ENCODE results near the gene CALCOCO1. TPM values are rescaled to one million over a fixed set of nuclear protein-coding genes. Genes with fewer than 3 reads are reported as not detected.

The CALCOCO1 gene
- total RNA-seq, 1 experiment from 2014 or later: 48.0 TPM

GRCh38 chr12:53726946-53727309 lies 324 bp downstream of the CALCOCO1 start:
- peak; percentile 16; the same call in 1 of the 2 replicates for ATAC-seq
- BruUV-seq (replicated peaks): TSS peak; percentile 52
- Histone ChIP-seq H3K27me3 (ENCODE audit: control insufficient read depth, insufficient read depth, low read length) (no peaks in the 10 kb centered on the region), H3K27ac (ENCODE audit: low read length) (peak overlapping the region; percentile 81), H3K36me3 (ENCODE audit: control insufficient read depth, insufficient read depth, low read length) (no peaks in the 10 kb centered on the region; the same call in 1 of the 2 replicates), H3K9me3 (ENCODE audit: control insufficient read depth, insufficient read depth, low read depth, low read length) (no peaks in the 10 kb centered on the region), H3K4me1 (ENCODE audit: control insufficient read depth, insufficient read depth, low read length) (peaks cover 12% of the 10 kb centered on the region), H3K4me3 (ENCODE audit: low read depth in 2 of 2, low read length in 2 of 2) (peak overlapping the region; percentile 89)
- DNase-seq (ENCODE audit: low read depth, low spot score): no peak
- in situ Hi-C loops (cut with HindIII; ENCODE audit: low pct_unique_long_range_greater_than_20kb, low sequenced_read_pairs): no loop called here
- intact Hi-C loops (cut with micrococcal nuclease; ENCODE audit: unreplicated experiment): no loop called here
- ChIA-PET POLR2A (interaction anchor here (0.6 kb wide), 1 partner anchor 166 kb away, joined by 7 read pairs; no protein-coding TSS in a partner anchor), CTCF (no interaction called here)
- TF ChIP-seq SIN3A (IDR thresholded peaks at IDR 0.05; ENCODE audit: borderline replicate concordance, insufficient read depth, low read depth, low read length) (no peak), POLR2AphosphoS5 (IDR thresholded peaks at IDR 0.05; ENCODE audit: low read depth, low read length) (no peak), CTCF (IDR thresholded peaks at IDR 0.05) (no peak), TCF7L2 (IDR thresholded peaks at IDR 0.05; ENCODE audit: low read depth, low read length) (no peak)
- TF ChIP-seq, protein P1, sequence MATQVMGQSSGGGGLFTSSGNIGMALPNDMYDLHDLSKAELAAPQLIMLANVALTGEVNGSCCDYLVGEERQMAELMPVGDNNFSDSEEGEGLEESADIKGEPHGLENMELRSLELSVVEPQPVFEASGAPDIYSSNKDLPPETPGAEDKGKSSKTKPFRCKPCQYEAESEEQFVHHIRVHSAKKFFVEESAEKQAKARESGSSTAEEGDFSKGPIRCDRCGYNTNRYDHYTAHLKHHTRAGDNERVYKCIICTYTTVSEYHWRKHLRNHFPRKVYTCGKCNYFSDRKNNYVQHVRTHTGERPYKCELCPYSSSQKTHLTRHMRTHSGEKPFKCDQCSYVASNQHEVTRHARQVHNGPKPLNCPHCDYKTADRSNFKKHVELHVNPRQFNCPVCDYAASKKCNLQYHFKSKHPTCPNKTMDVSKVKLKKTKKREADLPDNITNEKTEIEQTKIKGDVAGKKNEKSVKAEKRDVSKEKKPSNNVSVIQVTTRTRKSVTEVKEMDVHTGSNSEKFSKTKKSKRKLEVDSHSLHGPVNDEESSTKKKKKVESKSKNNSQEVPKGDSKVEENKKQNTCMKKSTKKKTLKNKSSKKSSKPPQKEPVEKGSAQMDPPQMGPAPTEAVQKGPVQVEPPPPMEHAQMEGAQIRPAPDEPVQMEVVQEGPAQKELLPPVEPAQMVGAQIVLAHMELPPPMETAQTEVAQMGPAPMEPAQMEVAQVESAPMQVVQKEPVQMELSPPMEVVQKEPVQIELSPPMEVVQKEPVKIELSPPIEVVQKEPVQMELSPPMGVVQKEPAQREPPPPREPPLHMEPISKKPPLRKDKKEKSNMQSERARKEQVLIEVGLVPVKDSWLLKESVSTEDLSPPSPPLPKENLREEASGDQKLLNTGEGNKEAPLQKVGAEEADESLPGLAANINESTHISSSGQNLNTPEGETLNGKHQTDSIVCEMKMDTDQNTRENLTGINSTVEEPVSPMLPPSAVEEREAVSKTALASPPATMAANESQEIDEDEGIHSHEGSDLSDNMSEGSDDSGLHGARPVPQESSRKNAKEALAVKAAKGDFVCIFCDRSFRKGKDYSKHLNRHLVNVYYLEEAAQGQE (IDR thresholded peaks at IDR 0.05; ENCODE audit: insufficient read depth in 1 of 2, low read depth in 2 of 2, low read length in 1 of 2): no peak

- intact Hi-C loops (cut with micrococcal nuclease; ENCODE audit: unreplicated experiment): no loop called here
- CTCF ChIA-PET: no interaction called here
- ATAC-seq: no peak
These were observed 911 bp downstream of the CALCOCO1 start for GRCh38 chr12:53726341-53726740.

More at GRCh38 chr12:53726341-53726740, 911 bp downstream of the CALCOCO1 start:
- POLR2A ChIA-PET: interaction anchor here (0.6 kb wide), 1 partner anchor 166 kb away, joined by 7 read pairs; no protein-coding TSS in a partner anchor
- H3K4me1 ChIP-seq (ENCODE audit: control insufficient read depth, insufficient read depth, low read length): peaks cover 12% of the 10 kb centered on the region
- no peak overlapping the region for H3K27ac ChIP-seq (ENCODE audit: low read length)
- TF ChIP-seq SIN3A (IDR thresholded peaks at IDR 0.05; ENCODE audit: borderline replicate concordance, insufficient read depth, low read depth, low read length) (no peak), POLR2AphosphoS5 (IDR thresholded peaks at IDR 0.05; ENCODE audit: low read depth, low read length) (no peak), TCF7L2 (IDR thresholded peaks at IDR 0.05; ENCODE audit: low read depth, low read length) (no peak), CTCF (IDR thresholded peaks at IDR 0.05) (no peak)
- TF ChIP-seq, protein P1 (IDR thresholded peaks at IDR 0.05; ENCODE audit: insufficient read depth in 1 of 2, low read depth in 2 of 2, low read length in 1 of 2): no peak
- no TSS peak for BruUV-seq (replicated peaks)
- H3K9me3 ChIP-seq (ENCODE audit: control insufficient read depth, insufficient read depth, low read depth, low read length): no peaks in the 10 kb centered on the region
- H3K36me3 ChIP-seq (ENCODE audit: control insufficient read depth, insufficient read depth, low read length): no peaks in the 10 kb centered on the region; the same call in 1 of the 2 replicates
- in situ Hi-C loops (cut with HindIII; ENCODE audit: low pct_unique_long_range_greater_than_20kb, low sequenced_read_pairs): no loop called here
- no peaks in the 10 kb centered on the region for H3K27me3 ChIP-seq (ENCODE audit: control insufficient read depth, insufficient read depth, low read length)
- no peak for DNase-seq (ENCODE audit: low read depth, low spot score)
- H3K4me3 ChIP-seq (ENCODE audit: low read depth in 2 of 2, low read length in 2 of 2): peak overlapping the region; percentile 89
